Fibroblast of the conjunctiva (primary cell): ENCODE data around the gene CHCHD6.
A peak's percentile ranks its signal among the peaks of the same experiment; 100 is the strongest.

ENCODE experiments used
- DNase-seq: peaks from one replicate; pipeline ENCODE4 v3.0.0-alpha.2; 2010; ENCODE audit warnings: low read depth

Gene CHCHD6

GRCh38 chr3:126994661-126995245, 290.7 kb downstream of the CHCHD6 start:
- DNase-seq = no peak

GRCh38 chr3:126995254-126995780, 291.3 kb downstream of the CHCHD6 start:
- DNase-seq = no peak

- no peak for DNase-seq
Measured at GRCh38 chr3:126995926-126996512, 292.0 kb downstream of the CHCHD6 start.

- no peak for DNase-seq
Measured at GRCh38 chr3:126996905-126997304, 292.9 kb downstream of the CHCHD6 start.

GRCh38 chr3:126997455-126998038, 293.5 kb downstream of the CHCHD6 start:
- DNase-seq = no peak

- no peak for DNase-seq
Measured at GRCh38 chr3:126998320-126998719, 294.3 kb downstream of the CHCHD6 start.

GRCh38 chr3:126998728-126999127, 294.7 kb downstream of the CHCHD6 start:
- DNase-seq = no peak

- DNase-seq = no peak
Measured at GRCh38 chr3:126999383-126999782, 295.3 kb downstream of the CHCHD6 start.

- DNase-seq = no peak
Measured at GRCh38 chr3:127000119-127000518, 296.1 kb downstream of the CHCHD6 start.

GRCh38 chr3:127000761-127001160, 296.7 kb downstream of the CHCHD6 start:
- no peak for DNase-seq

GRCh38 chr3:127001486-127002194, 297.6 kb downstream of the CHCHD6 start:
- no peak for DNase-seq

GRCh38 chr3:127002195-127003174, 298.4 kb downstream of the CHCHD6 start:
- peak; percentile 91 for DNase-seq

- no peak for DNase-seq
Measured at GRCh38 chr3:127003175-127003555, 299.1 kb downstream of the CHCHD6 start.

GRCh38 chr3:127003601-127004280, 299.7 kb downstream of the CHCHD6 start:
- DNase-seq = no peak

- no peak for DNase-seq
Measured at GRCh38 chr3:127004641-127005397, 300.8 kb downstream of the CHCHD6 start.

GRCh38 chr3:127005864-127006500, 301.9 kb downstream of the CHCHD6 start:
- DNase-seq = no peak

- no peak for DNase-seq
Measured at GRCh38 chr3:127006781-127007436, 302.9 kb downstream of the CHCHD6 start.

- no peak for DNase-seq
Measured at GRCh38 chr3:127008236-127008635, 304.2 kb downstream of the CHCHD6 start.

GRCh38 chr3:127009531-127009930, 305.5 kb downstream of the CHCHD6 start:
- DNase-seq = no peak
